Thoracic aorta (tissue), 2 donors: ENCODE data around the gene GALNT9. TPM values are rescaled to one million over a fixed set of nuclear protein-coding genes. Genes with fewer than 3 reads are reported as not detected.
A peak's percentile ranks its signal among the peaks of the same experiment; 100 is the strongest.

Experiments
- ATAC-seq: fragments of 150-250 bp; one replicate; pipeline ENCODE4 v1.8.0; 2017; ENCODE audit warnings: low read depth; ENCODE audit not compliant: insufficient number of reproducible peaks, low FRiP score
- DNase-seq: peaks from one replicate; pipeline ENCODE4 v3.0.0-alpha.2; 2020; ENCODE audit warnings: low spot score
- H3K27ac ChIP-seq, 2 donors: fragments of 200-600 bp; sonication (generic); 1 replicate in 1 of 2; 2 replicates in 1 of 2; pipeline ENCODE4 v1.5.1; 2016; ENCODE audit warnings: mild to moderate bottlenecking in 2 of 2, moderate library complexity in 2 of 2
- H3K27me3 ChIP-seq: fragments of 200-600 bp; sonication (generic); replicated peaks from 2 replicates; pipeline ENCODE4 v1.6.0; 2016; ENCODE audit warnings: mild to moderate bottlenecking; ENCODE audit not compliant: insufficient read depth
- H3K36me3 ChIP-seq: fragments of 200-600 bp; sonication (generic); one replicate; pipeline ENCODE4 v1.5.1; 2016
- H3K4me1 ChIP-seq, 2 donors: fragments of 200-600 bp; sonication (generic); 1 replicate in 1 of 2; 2 replicates in 1 of 2; pipeline versions ENCODE4 v1.5.1 to v1.6.0; 2016; ENCODE audit warnings: low read depth in 2 of 2, mild to moderate bottlenecking in 1 of 2; ENCODE audit not compliant: control insufficient read depth in 1 of 2
- H3K4me3 ChIP-seq: fragments of 200-600 bp; sonication (generic); 2 replicates; pipeline ENCODE4 v1.5.1; 2016; ENCODE audit warnings: mild to moderate bottlenecking
- H3K9me3 ChIP-seq: fragments of 200-600 bp; sonication (generic); 2 replicates; pipeline ENCODE4 v1.5.1; 2016
- CTCF ChIP-seq: fragments of 200-600 bp; sonication (generic); IDR thresholded peaks from one replicate; pipeline ENCODE4 v1.5.1; 2019; ENCODE audit warnings: antibody characterized with exemption
- total RNA-seq, 2 donors: library from RNA; depleted of rRNA; stranded (reverse); fragments of >200 nt; gene quantifications; one replicate each; pipeline versions ENCODE4 v1.1.0 to v1.2.3, GENCODE V29; 2016

GALNT9 gene
- total RNA-seq, 2 donors from 2014 or later: 1.7 TPM; not detected in 1

GRCh38 chr12:132204793-132205270 is 124.6 kb downstream of the GALNT9 start:
- H3K4me1 ChIP-seq: peaks cover 0 to 21% of the 10 kb centered on the region in 2 donors
- peak overlapping the region; percentile 50 for H3K4me3 ChIP-seq
- no peak for ATAC-seq
- H3K36me3 ChIP-seq: no peaks in the 10 kb centered on the region
- H3K27ac ChIP-seq: no peak overlapping the region
- no peak for DNase-seq
- no peaks in the 10 kb centered on the region for H3K27me3 ChIP-seq
- no peaks in the 10 kb centered on the region for H3K9me3 ChIP-seq
- no peak for TF ChIP-seq CTCF

- ATAC-seq (no peak), DNase-seq (no peak)
- H3K9me3 ChIP-seq: no peaks in the 10 kb centered on the region
- H3K27me3 ChIP-seq: no peaks in the 10 kb centered on the region
- H3K36me3 ChIP-seq: no peaks in the 10 kb centered on the region
- no peak overlapping the region for H3K27ac ChIP-seq
- no peak for TF ChIP-seq CTCF
- peaks cover 0 to 21% of the 10 kb centered on the region in 2 donors for H3K4me1 ChIP-seq
- no peak overlapping the region for H3K4me3 ChIP-seq
Measured at GRCh38 chr12:132204063-132204792, 125.2 kb downstream of the GALNT9 start.

GRCh38 chr12:132202929-132203721 is 126.3 kb downstream of the GALNT9 start:
- Histone ChIP-seq H3K27me3 (no peaks in the 10 kb centered on the region), H3K9me3 (no peaks in the 10 kb centered on the region), H3K27ac (no peak overlapping the region), H3K4me3 (no peak overlapping the region), H3K36me3 (no peaks in the 10 kb centered on the region), H3K4me1 (peaks cover 0 to 21% of the 10 kb centered on the region in 2 donors)
- no peak for TF ChIP-seq CTCF
- DNase-seq (no peak), ATAC-seq (no peak)

- ATAC-seq: no peak
- TF ChIP-seq CTCF: no peak
- Histone ChIP-seq H3K9me3 (no peaks in the 10 kb centered on the region), H3K36me3 (no peaks in the 10 kb centered on the region), H3K27ac (no peak overlapping the region), H3K4me3 (no peak overlapping the region), H3K27me3 (no peaks in the 10 kb centered on the region), H3K4me1 (peaks cover 0 to 21% of the 10 kb centered on the region in 2 donors)
- DNase-seq: no peak
Measured at GRCh38 chr12:132201391-132202120, 127.8 kb downstream of the GALNT9 start.

GRCh38 chr12:132200800-132201199 is 128.6 kb downstream of the GALNT9 start:
- Histone ChIP-seq H3K27ac (no peak overlapping the region), H3K27me3 (no peaks in the 10 kb centered on the region), H3K36me3 (no peaks in the 10 kb centered on the region), H3K4me1 (peaks cover 0 to 19% of the 10 kb centered on the region in 2 donors), H3K9me3 (no peaks in the 10 kb centered on the region), H3K4me3 (no peak overlapping the region)
- no peak for DNase-seq
- ATAC-seq: no peak
- no peak for TF ChIP-seq CTCF
